Lung (tissue), 12 donors: Measurements from ENCODE around the gene STX17. TPM values are rescaled to one million over a fixed set of nuclear protein-coding genes. Genes with fewer than 3 reads are reported as not detected.

Experiments
- ATAC-seq: fragments of 200-7000 bp; cut with Tn5 transposase; one replicate; pipeline ENCODE4 v1.9.1; 2020; ENCODE audit warnings: moderate number of reproducible peaks; ENCODE audit not compliant: insufficient read depth, low FRiP score
- DNase-seq, 3 donors: peaks; one replicate each; pipeline ENCODE4 v3.0.0-alpha.2; 2013 to 2017
- H3K27ac ChIP-seq, 2 donors: one replicate each; pipeline ENCODE4 v1.5.1; 2013; ENCODE audit warnings: mild to moderate bottlenecking in 2 of 2, moderate library complexity in 2 of 2, control low read depth in 1 of 2, inconsistent platforms in 1 of 2, low read depth in 1 of 2, low read length in 1 of 2
- H3K27me3 ChIP-seq, 3 donors: one replicate each; pipeline ENCODE4 v1.5.1; 2013; ENCODE audit warnings: low read length in 2 of 3; ENCODE audit not compliant: control insufficient read depth in 3 of 3, insufficient read depth in 3 of 3
- H3K36me3 ChIP-seq, 4 donors: one replicate each; pipeline ENCODE4 v1.5.1; 2013; ENCODE audit warnings: low read length in 4 of 4, mild to moderate bottlenecking in 1 of 4, moderate library complexity in 1 of 4; ENCODE audit not compliant: control insufficient read depth in 4 of 4, insufficient read depth in 4 of 4
- H3K4me1 ChIP-seq, 5 donors: one replicate each; pipeline ENCODE4 v1.5.1; 2013; ENCODE audit warnings: low read length in 5 of 5, mild to moderate bottlenecking in 2 of 5, moderate library complexity in 1 of 5; ENCODE audit not compliant: control insufficient read depth in 5 of 5, insufficient read depth in 5 of 5
- H3K4me3 ChIP-seq: one replicate; pipeline ENCODE4 v1.5.1; 2013; ENCODE audit warnings: mild to moderate bottlenecking, control low read depth, moderate library complexity
- H3K9ac ChIP-seq, 2 donors: one replicate each; pipeline ENCODE4 v1.5.1; 2013; ENCODE audit warnings: low read length in 2 of 2, control low read depth in 1 of 2; ENCODE audit not compliant: insufficient read depth in 1 of 2
- H3K9me3 ChIP-seq, 4 donors: one replicate each; pipeline ENCODE4 v1.5.1; 2013; ENCODE audit warnings: low read length in 3 of 4, mild to moderate bottlenecking in 1 of 4, moderate library complexity in 1 of 4; ENCODE audit not compliant: control insufficient read depth in 4 of 4, insufficient read depth in 3 of 4
- WGBS, 2 donors: extraction: QIAGEN DNeasy Blood & Tissue Kit; methylation state at CpG; one replicate each; pipeline ENCODE4 v1.1.7; 2013; 5-methylcytosine and 5-hydroxymethylcytosine counted together
- polyA plus RNA-seq, 2 donors: library from polyadenylated mRNA; stranded (reverse); fragments of 200-250 nt; gene quantifications; one replicate each; pipeline ENCODE4 v1.2.1, GENCODE V29; 2013
- total RNA-seq, 2 donors: library from RNA; depleted of rRNA in 1 of 2; stranded (reverse); fragments of >200 nt in 1 of 2; gene quantifications; one replicate each; pipeline ENCODE4 v1.2.1, GENCODE V29; 2014 to 2021
- TF ChIP-seq, protein P1 (sequence below): IDR thresholded peaks from 2 replicates; pipeline ENCODE4 v1.5.1; 2012; ENCODE audit warnings: mild to moderate bottlenecking; ENCODE audit errors: control extremely low read depth, extremely low read depth
- donor health status: control.
- donor health status: control.
- donor health status: Bipolar disorder and iron deficiency.
- donor health status: healthy.
- donor health status: DM: yes; HTN: yes; CAD: no.

Gene STX17
- total and polyA plus RNA-seq, 4 donors, result 4.7 to 55.0 (median 18.7) TPM

DNA sequence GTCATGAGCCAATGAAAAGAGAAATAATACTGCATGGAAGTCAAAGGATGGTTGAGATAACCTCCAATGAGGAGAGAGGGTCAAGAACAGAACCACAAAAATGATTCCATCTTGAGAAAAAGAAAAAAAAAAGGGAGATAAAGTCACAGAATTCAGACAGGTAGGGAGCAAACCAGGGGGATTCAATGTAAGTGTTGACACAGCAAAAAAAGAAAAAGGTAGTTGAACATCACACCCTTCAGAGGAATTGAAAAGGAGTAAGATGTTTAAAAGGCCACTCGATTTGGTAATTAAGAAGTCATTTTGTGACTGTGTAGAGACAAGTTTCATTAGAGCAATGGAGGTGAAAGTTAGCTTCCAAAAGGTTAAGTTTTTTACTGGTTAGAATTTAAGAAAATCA is 113.1 kb downstream of the STX17 start:
- DNase-seq (no peak), ATAC-seq (no peak)
- Histone ChIP-seq H3K36me3 (peaks cover 8 to 22% (median 13%) of the 10 kb centered on the region in 4 donors), H3K9ac (no peak overlapping the region), H3K4me3 (no peak overlapping the region), H3K4me1 (peaks cover 0 to 5% (median 0%) of the 10 kb centered on the region in 5 donors), H3K27ac (no peak overlapping the region), H3K9me3 (no peaks in the 10 kb centered on the region), H3K27me3 (no peaks in the 10 kb centered on the region)
- 96 to 100% methylated on average over 1 of the region's 1 CpG for WGBS, 2 donors
- TF ChIP-seq, protein P1, sequence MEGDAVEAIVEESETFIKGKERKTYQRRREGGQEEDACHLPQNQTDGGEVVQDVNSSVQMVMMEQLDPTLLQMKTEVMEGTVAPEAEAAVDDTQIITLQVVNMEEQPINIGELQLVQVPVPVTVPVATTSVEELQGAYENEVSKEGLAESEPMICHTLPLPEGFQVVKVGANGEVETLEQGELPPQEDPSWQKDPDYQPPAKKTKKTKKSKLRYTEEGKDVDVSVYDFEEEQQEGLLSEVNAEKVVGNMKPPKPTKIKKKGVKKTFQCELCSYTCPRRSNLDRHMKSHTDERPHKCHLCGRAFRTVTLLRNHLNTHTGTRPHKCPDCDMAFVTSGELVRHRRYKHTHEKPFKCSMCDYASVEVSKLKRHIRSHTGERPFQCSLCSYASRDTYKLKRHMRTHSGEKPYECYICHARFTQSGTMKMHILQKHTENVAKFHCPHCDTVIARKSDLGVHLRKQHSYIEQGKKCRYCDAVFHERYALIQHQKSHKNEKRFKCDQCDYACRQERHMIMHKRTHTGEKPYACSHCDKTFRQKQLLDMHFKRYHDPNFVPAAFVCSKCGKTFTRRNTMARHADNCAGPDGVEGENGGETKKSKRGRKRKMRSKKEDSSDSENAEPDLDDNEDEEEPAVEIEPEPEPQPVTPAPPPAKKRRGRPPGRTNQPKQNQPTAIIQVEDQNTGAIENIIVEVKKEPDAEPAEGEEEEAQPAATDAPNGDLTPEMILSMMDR, result no peak

Other genes with a start within 250 kb of the STX17 start
- gene NR4A3, start 84.8 kb upstream of the STX17 start, total RNA-seq, result 10 to 100 TPM in 1 of 2 donors, 1 to 10 TPM in 1; 2.3 to 11.7 TPM
- gene NR4A3, start 84.8 kb upstream of the STX17 start, polyA plus RNA-seq, result 1 to 10 TPM; 2.6 to 2.7 TPM
- 10 to 100 TPM; 22.6 to 27.2 TPM for gene ERP44, start 192.3 kb downstream of the STX17 start, total RNA-seq
- gene ERP44, start 192.3 kb downstream of the STX17 start, polyA plus RNA-seq, result 10 to 100 TPM; 26.7 to 27.6 TPM
- gene INVS, start 192.6 kb downstream of the STX17 start, total RNA-seq, result 10 to 100 TPM; 19.1 to 52.1 TPM
- 1 to 10 TPM; 3.4 to 5.8 TPM for gene INVS, start 192.6 kb downstream of the STX17 start, polyA plus RNA-seq